Aortic smooth muscle cell (primary cell): ENCODE results near the gene NEBL. TPM values are rescaled to one million over a fixed set of nuclear protein-coding genes. Genes with fewer than 3 reads are reported as not detected.

Experiments
- total RNA-seq: library from RNA; depleted of rRNA; stranded (reverse); fragments of >200 nt; gene quantifications from 2 replicates; pipeline ENCODE4 v1.2.3, GENCODE V29; 2014

NEBL gene, protein sequence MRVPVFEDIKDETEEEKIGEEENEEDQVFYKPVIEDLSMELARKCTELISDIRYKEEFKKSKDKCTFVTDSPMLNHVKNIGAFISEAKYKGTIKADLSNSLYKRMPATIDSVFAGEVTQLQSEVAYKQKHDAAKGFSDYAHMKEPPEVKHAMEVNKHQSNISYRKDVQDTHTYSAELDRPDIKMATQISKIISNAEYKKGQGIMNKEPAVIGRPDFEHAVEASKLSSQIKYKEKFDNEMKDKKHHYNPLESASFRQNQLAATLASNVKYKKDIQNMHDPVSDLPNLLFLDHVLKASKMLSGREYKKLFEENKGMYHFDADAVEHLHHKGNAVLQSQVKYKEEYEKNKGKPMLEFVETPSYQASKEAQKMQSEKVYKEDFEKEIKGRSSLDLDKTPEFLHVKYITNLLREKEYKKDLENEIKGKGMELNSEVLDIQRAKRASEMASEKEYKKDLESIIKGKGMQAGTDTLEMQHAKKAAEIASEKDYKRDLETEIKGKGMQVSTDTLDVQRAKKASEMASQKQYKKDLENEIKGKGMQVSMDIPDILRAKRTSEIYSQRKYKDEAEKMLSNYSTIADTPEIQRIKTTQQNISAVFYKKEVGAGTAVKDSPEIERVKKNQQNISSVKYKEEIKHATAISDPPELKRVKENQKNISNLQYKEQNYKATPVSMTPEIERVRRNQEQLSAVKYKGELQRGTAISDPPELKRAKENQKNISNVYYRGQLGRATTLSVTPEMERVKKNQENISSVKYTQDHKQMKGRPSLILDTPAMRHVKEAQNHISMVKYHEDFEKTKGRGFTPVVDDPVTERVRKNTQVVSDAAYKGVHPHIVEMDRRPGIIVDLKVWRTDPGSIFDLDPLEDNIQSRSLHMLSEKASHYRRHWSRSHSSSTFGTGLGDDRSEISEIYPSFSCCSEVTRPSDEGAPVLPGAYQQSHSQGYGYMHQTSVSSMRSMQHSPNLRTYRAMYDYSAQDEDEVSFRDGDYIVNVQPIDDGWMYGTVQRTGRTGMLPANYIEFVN
- total RNA-seq = 0.06 and 0.26 TPM in 2 replicates

DNA sequence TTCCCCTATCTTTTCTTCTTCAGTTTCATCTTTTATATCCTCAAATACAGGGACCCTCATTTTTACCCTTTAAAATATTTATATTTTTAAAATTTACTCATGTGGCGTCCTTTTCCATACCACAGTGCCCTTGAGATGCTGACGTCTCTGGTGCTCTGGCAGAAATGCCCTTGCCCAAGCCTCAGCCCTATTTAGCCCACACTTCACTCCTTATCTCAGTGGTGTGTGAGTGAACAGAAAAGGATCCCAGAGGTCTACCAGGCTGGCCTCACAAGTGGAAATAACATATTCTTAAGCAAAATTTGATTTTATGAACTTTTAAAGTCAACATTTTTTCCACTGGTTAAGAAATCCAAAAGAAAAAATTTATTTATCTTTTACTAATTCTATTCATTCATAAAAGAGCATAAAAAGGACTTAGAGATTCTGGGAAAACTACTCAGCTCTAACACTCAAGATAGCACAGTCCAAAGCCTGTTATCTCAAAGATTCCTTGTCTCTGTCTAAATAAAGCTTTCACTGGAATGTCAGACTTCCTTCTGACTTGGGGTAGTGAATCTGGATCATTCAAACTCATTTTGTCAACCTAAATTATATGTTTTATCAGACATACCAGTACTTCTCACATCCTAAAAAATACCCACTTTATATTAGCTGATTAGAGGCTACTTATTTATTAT, at the start of gene NEBL:
Gene NEBL, minus strand, starts transcription at position 166 of the 680 bp plus-strand sequence. Its CDS starts 106 bp downstream, at position 60.

